Neural cell (in vitro differentiated cells): ENCODE data around the gene HRH2. TPM values are rescaled to one million over a fixed set of nuclear protein-coding genes. Genes with fewer than 3 reads are reported as not detected.

Source experiments
- H2AFZ ChIP-seq: fragments of 200-600, 300-800 bp; sonication (generic), shearing (Covaris generic); 2 replicates; pipeline ENCODE4 v1.6.0; 2014; ENCODE audit warnings: low read depth, mild to moderate bottlenecking, antibody characterized with exemption, low read length, moderate library complexity
- H3F3A ChIP-seq: fragments of 200-600 bp; shearing (Covaris generic); 2 replicates; pipeline ENCODE4 v1.6.1; 2016; ENCODE audit warnings: mild to moderate bottlenecking, moderate library complexity, mixed read lengths, antibody characterized with exemption, low read length; ENCODE audit not compliant: insufficient read depth, poor library complexity, severe bottlenecking
- H3K27ac ChIP-seq: fragments of 200-600, 300-800 bp; sonication (generic), shearing (Covaris generic); 2 replicates; pipeline ENCODE4 v1.5.1; 2014; ENCODE audit warnings: mild to moderate bottlenecking, low read length, moderate library complexity
- H3K27me3 ChIP-seq: fragments of 300-800, 200-600 bp; sonication (generic), shearing (Covaris generic); 2 replicates; pipeline ENCODE4 v1.6.0; 2014; ENCODE audit warnings: mild to moderate bottlenecking, low read depth, low read length, moderate library complexity; ENCODE audit not compliant: insufficient read depth
- H3K36me3 ChIP-seq: fragments of 300-800, 200-600 bp; sonication (generic), shearing (Covaris generic); 2 replicates; pipeline ENCODE4 v1.5.1; 2014; ENCODE audit warnings: mild to moderate bottlenecking, antibody characterized with exemption, low read length, moderate library complexity; ENCODE audit not compliant: insufficient read depth
- H3K4me2 ChIP-seq: fragments of 300-800, 200-600 bp; sonication (generic), shearing (Covaris generic); 2 replicates; pipeline ENCODE4 v1.6.0; 2014; ENCODE audit warnings: mild to moderate bottlenecking, low read length
- H3K4me3 ChIP-seq: fragments of 300-800, 200-600 bp; sonication (generic), shearing (Covaris generic); 2 replicates; pipeline ENCODE4 v1.5.1; 2014; ENCODE audit warnings: mild to moderate bottlenecking, low read length, moderate library complexity
- H3K79me2 ChIP-seq: fragments of 200-600 bp; shearing (Covaris generic); replicated peaks from 2 replicates; pipeline ENCODE4 v1.6.0; 2014; ENCODE audit warnings: mild to moderate bottlenecking, low read length, moderate library complexity; ENCODE audit not compliant: insufficient read depth
- H3K9ac ChIP-seq: fragments of 300-800, 200-600 bp; sonication (generic), shearing (Covaris generic); 2 replicates; pipeline ENCODE4 v1.6.1; 2016; ENCODE audit warnings: mild to moderate bottlenecking, low read length, mixed read lengths
- H3K9me2 ChIP-seq: fragments of 200-600 bp; shearing (Covaris generic); 2 replicates; pipeline ENCODE4 v1.6.1; 2016; ENCODE audit warnings: mild to moderate bottlenecking, low read length, mixed read lengths; ENCODE audit not compliant: insufficient read depth
- H3K9me3 ChIP-seq: fragments of 200-600, 300-800 bp; sonication (generic), shearing (Covaris generic); 2 replicates; pipeline ENCODE4 v1.6.1; 2016; ENCODE audit warnings: mild to moderate bottlenecking, mixed run types, low read length, moderate library complexity, mixed read lengths
- H4K20me1 ChIP-seq: fragments of 200-600 bp; shearing (Covaris generic); 2 replicates; pipeline ENCODE4 v1.6.1; 2016; ENCODE audit warnings: mild to moderate bottlenecking, mixed run types; ENCODE audit not compliant: insufficient read depth
- EP300 ChIP-seq: fragments of 450-650 bp; conservative IDR thresholded peaks from 2 replicates; pipeline ENCODE4 v1.6.1; 2014; ENCODE audit warnings: antibody characterized with exemption, mild to moderate bottlenecking, moderate library complexity; ENCODE audit not compliant: poor library complexity, severe bottlenecking
- EZH2 ChIP-seq: fragments of 200-600, 300-800 bp; shearing (Covaris generic), sonication (generic); IDR thresholded peaks from 2 replicates; pipeline ENCODE4 v1.6.1; 2014; ENCODE audit warnings: antibody characterized with exemption, low read length, borderline replicate concordance, mild to moderate bottlenecking; ENCODE audit not compliant: insufficient read depth, poor library complexity, severe bottlenecking
- MXI1 ChIP-seq: fragments of 450-650 bp; conservative IDR thresholded peaks from 2 replicates; pipeline ENCODE4 v1.6.1; 2014; ENCODE audit warnings: antibody characterized with exemption, mild to moderate bottlenecking; ENCODE audit not compliant: poor library complexity, severe bottlenecking
- POLR2AphosphoS5 ChIP-seq: IDR thresholded peaks from 2 replicates; pipeline ENCODE4 v1.6.1; 2012
- RAD21 ChIP-seq: fragments of 450-650 bp; conservative IDR thresholded peaks from 2 replicates; pipeline ENCODE4 v1.6.1; 2014; ENCODE audit warnings: antibody characterized with exemption, mild to moderate bottlenecking, moderate library complexity
- REST ChIP-seq: IDR thresholded peaks from 2 replicates; pipeline ENCODE4 v1.6.1; 2012; ENCODE audit warnings: borderline replicate concordance
- SMC3 ChIP-seq: fragments of 450-650 bp; conservative IDR thresholded peaks from 2 replicates; pipeline ENCODE4 v1.6.1; 2014; ENCODE audit warnings: antibody characterized with exemption, mild to moderate bottlenecking, moderate library complexity; ENCODE audit not compliant: poor library complexity
- TAF1 ChIP-seq: IDR thresholded peaks from 2 replicates; pipeline ENCODE4 v1.6.1; 2012; ENCODE audit warnings: low read depth
- polyA plus RNA-seq: library from polyadenylated mRNA; depleted of rRNA; stranded (reverse); fragments of >200 nt; gene quantifications from 2 replicates; pipeline ENCODE4 v1.2.3, GENCODE V29; 2014
- TF ChIP-seq, protein P1 (sequence below): fragments of 450-650 bp; IDR thresholded peaks from 2 replicates; pipeline ENCODE4 v1.5.1; 2014; ENCODE audit warnings: antibody characterized with exemption, mild to moderate bottlenecking, moderate library complexity; ENCODE audit not compliant: poor library complexity, severe bottlenecking

The HRH2 gene
- polyA plus RNA-seq, 1 donor from 2014 or later = 0.09 TPM

DNA sequence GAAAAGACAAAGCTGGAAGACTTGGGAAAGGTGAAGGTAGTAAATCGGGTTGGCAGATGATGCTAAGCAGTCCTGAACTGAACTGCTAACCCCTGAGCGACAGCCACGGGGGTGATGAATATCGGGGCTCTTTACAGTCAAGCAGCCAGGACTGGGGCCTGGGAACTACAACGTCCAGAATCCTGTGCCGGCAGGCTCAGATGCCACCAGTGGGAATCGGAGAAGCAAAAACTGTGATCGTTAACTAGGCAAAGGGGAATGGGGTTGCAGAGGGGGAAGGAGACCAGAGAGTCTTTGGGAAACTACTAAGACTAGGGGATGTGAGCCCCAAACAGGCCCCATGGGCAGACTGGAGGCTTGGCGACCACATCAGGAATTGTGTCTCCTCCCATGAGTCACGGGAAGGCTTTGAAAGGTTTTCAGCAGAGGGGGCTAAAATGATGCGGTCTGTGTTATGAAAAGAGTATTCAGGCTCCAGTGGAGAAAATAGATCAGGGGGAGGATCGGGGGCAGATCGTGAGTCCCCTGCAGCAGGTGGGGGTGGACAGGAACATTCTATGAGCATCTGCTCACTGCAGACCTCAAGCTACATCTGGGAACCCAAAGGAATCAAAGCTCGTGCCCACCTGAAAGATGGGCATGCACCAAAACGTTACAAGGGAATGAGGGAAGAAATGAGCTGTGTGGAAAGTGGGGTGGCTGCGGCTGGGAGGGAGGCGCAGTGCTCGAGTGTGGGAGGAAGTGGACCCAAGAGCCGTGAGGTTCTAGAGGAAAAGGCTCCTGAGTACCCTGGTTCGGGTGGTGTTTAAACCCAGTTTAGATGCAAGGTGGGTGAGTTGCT, 53.8 kb downstream of the HRH2 start:
- Histone ChIP-seq H3K27me3 (no peaks in the 10 kb centered on the region), H3K9me2 (no peaks in the 10 kb centered on the region), H3F3A (no peaks in the 10 kb centered on the region), H2AFZ (no peak overlapping the region), H3K27ac (no peak overlapping the region), H3K9ac (no peak overlapping the region), H3K79me2 (no peaks in the 10 kb centered on the region), H3K4me2 (no peak overlapping the region), H3K4me3 (no peak overlapping the region), H3K9me3 (no peaks in the 10 kb centered on the region), H3K36me3 (no peaks in the 10 kb centered on the region), H4K20me1 (no peaks in the 10 kb centered on the region)
- TF ChIP-seq SMC3 (no peak), RAD21 (no peak), REST (no peak), MXI1 (no peak), EZH2 (no peak), POLR2AphosphoS5 (no peak), EP300 (no peak), TAF1 (no peak)
- TF ChIP-seq, protein P1, sequence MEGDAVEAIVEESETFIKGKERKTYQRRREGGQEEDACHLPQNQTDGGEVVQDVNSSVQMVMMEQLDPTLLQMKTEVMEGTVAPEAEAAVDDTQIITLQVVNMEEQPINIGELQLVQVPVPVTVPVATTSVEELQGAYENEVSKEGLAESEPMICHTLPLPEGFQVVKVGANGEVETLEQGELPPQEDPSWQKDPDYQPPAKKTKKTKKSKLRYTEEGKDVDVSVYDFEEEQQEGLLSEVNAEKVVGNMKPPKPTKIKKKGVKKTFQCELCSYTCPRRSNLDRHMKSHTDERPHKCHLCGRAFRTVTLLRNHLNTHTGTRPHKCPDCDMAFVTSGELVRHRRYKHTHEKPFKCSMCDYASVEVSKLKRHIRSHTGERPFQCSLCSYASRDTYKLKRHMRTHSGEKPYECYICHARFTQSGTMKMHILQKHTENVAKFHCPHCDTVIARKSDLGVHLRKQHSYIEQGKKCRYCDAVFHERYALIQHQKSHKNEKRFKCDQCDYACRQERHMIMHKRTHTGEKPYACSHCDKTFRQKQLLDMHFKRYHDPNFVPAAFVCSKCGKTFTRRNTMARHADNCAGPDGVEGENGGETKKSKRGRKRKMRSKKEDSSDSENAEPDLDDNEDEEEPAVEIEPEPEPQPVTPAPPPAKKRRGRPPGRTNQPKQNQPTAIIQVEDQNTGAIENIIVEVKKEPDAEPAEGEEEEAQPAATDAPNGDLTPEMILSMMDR = no peak

DNA sequence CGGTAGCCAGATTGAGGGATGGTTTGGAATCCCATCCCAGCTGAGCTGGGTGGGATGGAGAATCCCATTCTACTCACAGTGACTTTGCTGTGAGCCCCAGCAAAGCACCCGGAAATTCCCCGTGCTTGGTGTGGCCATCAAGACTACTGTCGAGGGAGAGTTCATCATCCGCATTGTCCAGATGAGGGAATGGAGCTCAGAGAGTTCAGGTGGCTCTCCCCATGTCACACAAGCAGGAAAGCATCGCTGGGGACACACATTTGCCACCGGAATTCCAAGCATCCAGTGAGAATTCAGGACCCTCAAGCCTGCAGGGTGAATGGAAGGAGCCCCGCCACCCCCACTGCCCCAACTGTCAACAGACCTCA, 54.4 kb downstream of the HRH2 start:
- Histone ChIP-seq H3K4me3 (no peak overlapping the region), H3K9ac (no peak overlapping the region), H3K27ac (no peak overlapping the region), H3K27me3 (no peaks in the 10 kb centered on the region), H3K79me2 (no peaks in the 10 kb centered on the region), H3K36me3 (no peaks in the 10 kb centered on the region), H3K9me2 (no peaks in the 10 kb centered on the region), H3K9me3 (no peaks in the 10 kb centered on the region), H3K4me2 (no peak overlapping the region), H2AFZ (no peak overlapping the region), H3F3A (no peaks in the 10 kb centered on the region), H4K20me1 (no peaks in the 10 kb centered on the region)
- TF ChIP-seq TAF1 (no peak), EP300 (no peak), SMC3 (no peak), REST (no peak), MXI1 (no peak), POLR2AphosphoS5 (no peak), RAD21 (no peak), EZH2 (no peak)
- TF ChIP-seq, protein P1 = no peak
